Coronary artery (tissue), 2 donors: ENCODE results near the gene FAM83C.

Experiments
- DNase-seq: peaks from one replicate; pipeline ENCODE4 v3.0.0-alpha.2; 2017; ENCODE audit warnings: low spot score
- H3K27ac ChIP-seq, 2 donors: fragments of 200-600 bp; sonication (generic); one replicate each; pipeline ENCODE4 v1.5.1; 2016 to 2019
- H3K4me3 ChIP-seq: fragments of 200-600 bp; sonication (generic); 2 replicates; pipeline ENCODE4 v1.5.1; 2016; ENCODE audit warnings: mild to moderate bottlenecking, moderate library complexity
- CTCF ChIP-seq: fragments of 200-600 bp; sonication (generic); IDR thresholded peaks from one replicate; pipeline ENCODE4 v1.5.1; 2019; ENCODE audit warnings: antibody characterized with exemption

The FAM83C gene

GRCh38 chr20:35280523-35280922 lies 11.7 kb downstream of the FAM83C start:
- Histone ChIP-seq H3K27ac (no peak overlapping the region), H3K4me3 (no peak overlapping the region)
- TF ChIP-seq CTCF, result no peak
- DNase-seq, result no peak

- H3K27ac ChIP-seq, result no peak overlapping the region
- TF ChIP-seq CTCF, result no peak
- no peak for DNase-seq
- H3K4me3 ChIP-seq, result no peak overlapping the region
Observed at GRCh38 chr20:35279533-35280174, 12.6 kb downstream of the FAM83C start.

- DNase-seq, result no peak
- H3K4me3 ChIP-seq, result no peak overlapping the region
- H3K27ac ChIP-seq, result peak overlapping the region in 1 of 2 donors; percentile 95
- TF ChIP-seq CTCF, result no peak
Observed at GRCh38 chr20:35279040-35279439, 13.2 kb downstream of the FAM83C start.

- peak; percentile 94 for DNase-seq
- Histone ChIP-seq H3K4me3 (peak within 1 kb of the TSS; percentile 99), H3K27ac (peak within 1 kb of the TSS; percentile 95 to 100)
- no peak for TF ChIP-seq CTCF
Observed at GRCh38 chr20:35277531-35278395, 14.5 kb downstream of the FAM83C start, which contains the start of gene MMP24OS. TSS of gene MMP24OS (minus strand) at chr20:35278122. CDS start at chr20:35277929, 193 bp downstream.

- Histone ChIP-seq H3K27ac (peak overlapping the region; percentile 95 to 100), H3K4me3 (peak overlapping the region; percentile 99)
- DNase-seq, result no peak
- no peak for TF ChIP-seq CTCF
Observed at GRCh38 chr20:35277127-35277526, 15.1 kb downstream of the FAM83C start.

GRCh38 chr20:35276408-35276807 lies 15.8 kb downstream of the FAM83C start:
- DNase-seq, result no peak
- peak overlapping the region; percentile 99 for H3K4me3 ChIP-seq
- no peak for TF ChIP-seq CTCF
- peak overlapping the region; percentile 95 to 100 for H3K27ac ChIP-seq
